K562 (cell line): ENCODE results near the gene SHANK2. TPM values are rescaled to one million over a fixed set of nuclear protein-coding genes. Genes with fewer than 3 reads are reported as not detected.
A peak's percentile ranks its signal among the peaks of the same experiment; 100 is the strongest.

Experiments used
- ATAC-seq: fragments of 200-7000 bp; cut with Tn5 transposase; 3 replicates; pipeline ENCODE4 v1.9.1; 2020; ENCODE audit warnings: moderate library complexity
- BruUV-seq: library from RNA; stranded (reverse); fragments of 400-500 nt; replicated peaks from 2 replicates; lab custom pipeline; 2021; lab: Mats Ljungman, UMichigan
- CTCF ChIA-PET: fragments of 300-600 bp; formaldehyde crosslinking; extraction: SDS; loops from one replicate; lab custom pipeline; 2021; ENCODE audit warnings: low intra/inter-chr PET ratio; lab: Yijun Ruan, JAX
- POLR2A ChIA-PET: fragments of 300-600, 350-650 bp; sonication (Branson Sonifier 250); formaldehyde crosslinking; extraction: SDS; loops from one replicate; lab custom pipeline; 2021; ENCODE audit warnings: antibody characterized with exemption, inconsistent platforms; lab: Yijun Ruan, JAX
- DNase-seq, 4 experiments: peaks; one replicate each; pipeline versions ENCODE4 v3.0.0 to v3.0.0-alpha.2; 2011 to 2018; ENCODE audit warnings: low spot score in 3 of 4, mixed read lengths in 3 of 4; ENCODE audit errors: extremely low read depth in 1 of 4
- FAIRE-seq: peaks from 2 replicates; lab custom pipeline; 2011; peaks lifted over from hg19 to GRCh38; lab: Jason Lieb, UNC
- H2AFZ ChIP-seq: 2 replicates; pipeline ENCODE4 v1.6.0; 2011; ENCODE audit warnings: low read depth, low read length, control low read depth, inconsistent platforms
- H3K27ac ChIP-seq: fragments of 200-600 bp; 3 replicates; pipeline ENCODE4 v1.8.0; 2011; ENCODE audit warnings: low read depth, mild to moderate bottlenecking, control low read depth, inconsistent platforms, low read length, moderate library complexity, mixed read lengths; ENCODE audit errors: extremely low read depth
- H3K27me3 ChIP-seq, 2 experiments: fragments of 300-600 bp in 1 of 2; 2 replicates in 1 of 2; 3 replicates in 1 of 2; pipeline versions ENCODE4 v1.6.0 to v1.8.0; 2011; ENCODE audit warnings: inconsistent platforms in 2 of 2, low read length in 2 of 2, mild to moderate bottlenecking in 1 of 2, mixed read lengths in 1 of 2, moderate library complexity in 1 of 2; ENCODE audit not compliant: control insufficient read depth in 2 of 2, insufficient read depth in 2 of 2
- H3K36me3 ChIP-seq: fragments of 300-600 bp; 3 replicates; pipeline ENCODE4 v1.8.0; 2011; ENCODE audit warnings: mild to moderate bottlenecking, low read length, inconsistent platforms; ENCODE audit not compliant: control insufficient read depth, insufficient read depth
- H3K4me1 ChIP-seq, 2 experiments: fragments of 200-600 bp in 1 of 2; replicated peaks in 1 of 2; 2 replicates in 1 of 2; 3 replicates in 1 of 2; pipeline versions ENCODE4 v1.5.1 to v1.8.0; 2011; ENCODE audit warnings: inconsistent platforms in 2 of 2, low read length in 2 of 2, mild to moderate bottlenecking in 1 of 2, mixed read lengths in 1 of 2, moderate library complexity in 1 of 2; ENCODE audit not compliant: control insufficient read depth in 2 of 2, insufficient read depth in 2 of 2
- H3K4me2 ChIP-seq: 2 replicates; pipeline ENCODE4 v1.6.1; 2011; ENCODE audit warnings: low read length, control low read depth, inconsistent platforms, mixed read lengths; ENCODE audit not compliant: insufficient read depth
- H3K4me3 ChIP-seq: fragments of 200-600 bp; sonication (generic), shearing (Covaris generic); 2 replicates; pipeline ENCODE4 v1.5.1; 2016; ENCODE audit warnings: control low read depth, inconsistent platforms
- H3K79me2 ChIP-seq: fragments of 200-600 bp; 3 replicates; pipeline ENCODE4 v1.8.0; 2011; ENCODE audit warnings: low read length, inconsistent platforms; ENCODE audit not compliant: control insufficient read depth, insufficient read depth
- H3K9ac ChIP-seq, 2 experiments: 2 replicates each; pipeline versions ENCODE4 v1.6.0 to v1.6.1; 2011; ENCODE audit warnings: low read depth in 2 of 2, low read length in 2 of 2, control low read depth in 1 of 2, inconsistent platforms in 1 of 2, mild to moderate bottlenecking in 1 of 2, mixed read lengths in 1 of 2; ENCODE audit not compliant: insufficient read depth in 1 of 2
- H3K9me1 ChIP-seq: one replicate; pipeline ENCODE4 v1.6.0; 2011; ENCODE audit warnings: inconsistent platforms, mild to moderate bottlenecking, low read length, moderate library complexity; ENCODE audit not compliant: control insufficient read depth, insufficient read depth
- H3K9me3 ChIP-seq: replicated peaks from 2 replicates; pipeline ENCODE4 v1.5.1; 2011; ENCODE audit warnings: low read depth, low read length, inconsistent platforms; ENCODE audit not compliant: control insufficient read depth, insufficient read depth
- H4K20me1 ChIP-seq: replicated peaks from 2 replicates; pipeline ENCODE4 v1.6.1; 2011; ENCODE audit warnings: low read length, inconsistent platforms, mixed read lengths; ENCODE audit not compliant: control insufficient read depth, insufficient read depth
- SMAD3 ChIP-seq: fragments of 450-650 bp; formaldehyde crosslinking; conservative IDR thresholded peaks from 2 replicates; pipeline ENCODE4 v1.4.0; 2020; ENCODE audit warnings: mild to moderate bottlenecking
- WGBS: fragments of 100-300 bp; shearing (Covaris generic); methylation state at CpG from one replicate; pipeline ENCODE4 v1.1.6; 2016; ENCODE audit warnings: low coverage, mixed read lengths; ENCODE audit not compliant: insufficient coverage; ENCODE audit errors: missing lambda C conversion rate; 5-methylcytosine and 5-hydroxymethylcytosine counted together
- in situ Hi-C: fragments of 300-500 bp; cut with MboI; formaldehyde crosslinking; loops from 4 replicates; pipeline ENCODE4 v1.15.0; 2018; ENCODE audit warnings: inconsistent platforms, mixed read lengths
- intact Hi-C: fragments of 100-400 bp; cut with micrococcal nuclease; formaldehyde crosslinking; loops from 2 replicates; pipeline ENCODE4 v1.14.2; 2022
- polyA plus RNA-seq, 8 experiments: library from polyadenylated mRNA; depleted of rRNA in 4 of 8; stranded (reverse) in 5 of 8; unstranded in 3 of 8; fragments of >200 nt; fragmentation: Nextera tagmentation in 2 of 8; fragmentation: Illumina TruSeq in 1 of 8; extraction: Ambion mirVana in 2 of 8; extraction: Trizol in 1 of 8; gene quantifications; 2 replicates each; pipeline versions ENCODE4 v1.2.1 to v1.2.3, GENCODE V29; 2011 to 2014; ENCODE audit warnings: inconsistent platforms in 1 of 8, missing spikeins in 1 of 8
- total RNA-seq, 7 experiments: library from RNA; depleted of rRNA in 6 of 7; stranded (reverse); fragments of >200 nt in 6 of 7; fragmentation: Illumina TruSeq in 2 of 7; extraction: Trizol in 2 of 7; gene quantifications; 2 replicates each; pipeline versions ENCODE4 v1.2.1 to v1.2.3, GENCODE V29; 2011 to 2021; ENCODE audit warnings: low replicate concordance in 1 of 7
- TF ChIP-seq, protein P1 (sequence below), 3 experiments: IDR thresholded peaks in 2 of 3; conservative IDR thresholded peaks in 1 of 3; 2 replicates each; pipeline ENCODE4 v1.5.1; 2011 to 2012; ENCODE audit warnings: low read length in 3 of 3, mild to moderate bottlenecking in 3 of 3, control low read depth in 2 of 3, improper control_type of control experiment in 1 of 3, inconsistent platforms in 1 of 3, low read depth in 1 of 3, mixed read lengths in 1 of 3, moderate library complexity in 1 of 3; ENCODE audit not compliant: insufficient read depth in 2 of 3

SHANK2 gene
- total and polyA plus RNA-seq, 9 of the 15 experiments (the other 6 are each of a cell fraction or from before 2014, with no cell fraction given): 0.04 to 0.07 TPM; not detected in 7

DNA sequence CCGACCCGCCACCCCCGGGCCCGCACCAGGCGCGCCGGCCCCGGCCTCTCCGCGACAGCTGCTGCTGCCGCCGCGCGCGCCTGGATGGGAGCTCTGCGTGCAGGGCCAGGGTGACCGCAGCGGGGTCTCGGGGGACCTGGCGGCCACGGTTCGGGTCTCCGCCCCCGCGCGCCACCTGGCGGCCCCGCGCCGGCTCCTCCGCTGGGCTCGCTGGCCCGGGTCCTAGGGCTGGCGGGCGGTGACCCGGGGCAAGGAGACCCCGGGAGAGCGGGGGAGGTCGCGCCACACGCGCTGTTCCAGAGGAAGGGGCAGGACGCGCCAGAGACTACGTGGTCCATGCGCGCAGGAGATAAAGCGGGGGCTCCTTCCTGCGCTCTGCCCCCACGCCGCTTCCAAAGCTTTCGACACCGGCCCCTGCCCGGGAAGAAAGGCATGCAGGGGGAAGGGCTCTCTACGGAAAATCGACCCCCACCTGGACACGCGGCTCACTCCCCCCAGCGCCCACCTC lies 562 bp downstream of the SHANK2 start:
- in situ Hi-C loops: no loop called here
- H3K4me2 ChIP-seq: no peak overlapping the region
- no peak overlapping the region for H2AFZ ChIP-seq
- H3K9me3 ChIP-seq: no peaks in the 10 kb centered on the region
- 0 out of 3 replicates have a peak, but pooled peaks have one; percentile 46 for ATAC-seq
- H3K9me1 ChIP-seq: no peaks in the 10 kb centered on the region
- no peaks in the 10 kb centered on the region for H4K20me1 ChIP-seq
- POLR2A ChIA-PET: interaction anchor here (0.6 kb wide), 1 partner anchor 9 kb away, joined by 3 read pairs; no protein-coding TSS in a partner anchor
- peaks cover 0 to 8% of the 10 kb centered on the region in 2 experiments; a peak in 2 of 5 replicates for H3K4me1 ChIP-seq
- peak in 2 of 4 experiments; percentile 35 to 43 for DNase-seq
- CTCF ChIA-PET: no interaction called here
- H3K27ac ChIP-seq: no peak overlapping the region
- peaks cover 12 to 61% of the 10 kb centered on the region in 2 experiments; a peak in 3 of 5 replicates for H3K27me3 ChIP-seq
- intact Hi-C loops: no loop called here
- 31% methylated on average over 8 of the region's 59 CpGs for WGBS
- TF ChIP-seq, protein P1, sequence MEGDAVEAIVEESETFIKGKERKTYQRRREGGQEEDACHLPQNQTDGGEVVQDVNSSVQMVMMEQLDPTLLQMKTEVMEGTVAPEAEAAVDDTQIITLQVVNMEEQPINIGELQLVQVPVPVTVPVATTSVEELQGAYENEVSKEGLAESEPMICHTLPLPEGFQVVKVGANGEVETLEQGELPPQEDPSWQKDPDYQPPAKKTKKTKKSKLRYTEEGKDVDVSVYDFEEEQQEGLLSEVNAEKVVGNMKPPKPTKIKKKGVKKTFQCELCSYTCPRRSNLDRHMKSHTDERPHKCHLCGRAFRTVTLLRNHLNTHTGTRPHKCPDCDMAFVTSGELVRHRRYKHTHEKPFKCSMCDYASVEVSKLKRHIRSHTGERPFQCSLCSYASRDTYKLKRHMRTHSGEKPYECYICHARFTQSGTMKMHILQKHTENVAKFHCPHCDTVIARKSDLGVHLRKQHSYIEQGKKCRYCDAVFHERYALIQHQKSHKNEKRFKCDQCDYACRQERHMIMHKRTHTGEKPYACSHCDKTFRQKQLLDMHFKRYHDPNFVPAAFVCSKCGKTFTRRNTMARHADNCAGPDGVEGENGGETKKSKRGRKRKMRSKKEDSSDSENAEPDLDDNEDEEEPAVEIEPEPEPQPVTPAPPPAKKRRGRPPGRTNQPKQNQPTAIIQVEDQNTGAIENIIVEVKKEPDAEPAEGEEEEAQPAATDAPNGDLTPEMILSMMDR (IDR thresholded peaks at IDR 0.05 in 2 of 3, conservative IDR thresholded peaks at IDR 0.05 in 1 of 3; ENCODE audit: insufficient read depth in 2 of 3, low read depth in 1 of 3, low read length in 3 of 3): peak; percentile 14 to 20 (median 17); a peak in 2 of 6 replicates
- no peak for TF ChIP-seq SMAD3 (CRISPR knock-in tag)
- FAIRE-seq: no peak
- no peaks in the 10 kb centered on the region for H3K79me2 ChIP-seq
- no peak overlapping the region for H3K9ac ChIP-seq
- no peak overlapping the region for H3K4me3 ChIP-seq
- H3K36me3 ChIP-seq: no peaks in the 10 kb centered on the region
- no TSS peak for BruUV-seq
